Neural cell (in vitro differentiated cells): ENCODE data around the gene NME3.

ENCODE experiments used
- CTCF ChIP-seq: fragments of 450-650 bp; IDR thresholded peaks from 2 replicates; pipeline ENCODE4 v1.5.1; 2014; ENCODE audit warnings: antibody characterized with exemption, mild to moderate bottlenecking, moderate library complexity; ENCODE audit not compliant: poor library complexity, severe bottlenecking
- EP300 ChIP-seq: fragments of 450-650 bp; conservative IDR thresholded peaks from 2 replicates; pipeline ENCODE4 v1.6.1; 2014; ENCODE audit warnings: antibody characterized with exemption, mild to moderate bottlenecking, moderate library complexity; ENCODE audit not compliant: poor library complexity, severe bottlenecking
- EZH2 ChIP-seq: fragments of 200-600, 300-800 bp; shearing (Covaris generic), sonication (generic); IDR thresholded peaks from 2 replicates; pipeline ENCODE4 v1.6.1; 2014; ENCODE audit warnings: antibody characterized with exemption, low read length, borderline replicate concordance, mild to moderate bottlenecking; ENCODE audit not compliant: insufficient read depth, poor library complexity, severe bottlenecking
- MXI1 ChIP-seq: fragments of 450-650 bp; conservative IDR thresholded peaks from 2 replicates; pipeline ENCODE4 v1.6.1; 2014; ENCODE audit warnings: antibody characterized with exemption, mild to moderate bottlenecking; ENCODE audit not compliant: poor library complexity, severe bottlenecking
- POLR2AphosphoS5 ChIP-seq: IDR thresholded peaks from 2 replicates; pipeline ENCODE4 v1.6.1; 2012
- RAD21 ChIP-seq: fragments of 450-650 bp; conservative IDR thresholded peaks from 2 replicates; pipeline ENCODE4 v1.6.1; 2014; ENCODE audit warnings: antibody characterized with exemption, mild to moderate bottlenecking, moderate library complexity
- SMC3 ChIP-seq: fragments of 450-650 bp; conservative IDR thresholded peaks from 2 replicates; pipeline ENCODE4 v1.6.1; 2014; ENCODE audit warnings: antibody characterized with exemption, mild to moderate bottlenecking, moderate library complexity; ENCODE audit not compliant: poor library complexity

DNA sequence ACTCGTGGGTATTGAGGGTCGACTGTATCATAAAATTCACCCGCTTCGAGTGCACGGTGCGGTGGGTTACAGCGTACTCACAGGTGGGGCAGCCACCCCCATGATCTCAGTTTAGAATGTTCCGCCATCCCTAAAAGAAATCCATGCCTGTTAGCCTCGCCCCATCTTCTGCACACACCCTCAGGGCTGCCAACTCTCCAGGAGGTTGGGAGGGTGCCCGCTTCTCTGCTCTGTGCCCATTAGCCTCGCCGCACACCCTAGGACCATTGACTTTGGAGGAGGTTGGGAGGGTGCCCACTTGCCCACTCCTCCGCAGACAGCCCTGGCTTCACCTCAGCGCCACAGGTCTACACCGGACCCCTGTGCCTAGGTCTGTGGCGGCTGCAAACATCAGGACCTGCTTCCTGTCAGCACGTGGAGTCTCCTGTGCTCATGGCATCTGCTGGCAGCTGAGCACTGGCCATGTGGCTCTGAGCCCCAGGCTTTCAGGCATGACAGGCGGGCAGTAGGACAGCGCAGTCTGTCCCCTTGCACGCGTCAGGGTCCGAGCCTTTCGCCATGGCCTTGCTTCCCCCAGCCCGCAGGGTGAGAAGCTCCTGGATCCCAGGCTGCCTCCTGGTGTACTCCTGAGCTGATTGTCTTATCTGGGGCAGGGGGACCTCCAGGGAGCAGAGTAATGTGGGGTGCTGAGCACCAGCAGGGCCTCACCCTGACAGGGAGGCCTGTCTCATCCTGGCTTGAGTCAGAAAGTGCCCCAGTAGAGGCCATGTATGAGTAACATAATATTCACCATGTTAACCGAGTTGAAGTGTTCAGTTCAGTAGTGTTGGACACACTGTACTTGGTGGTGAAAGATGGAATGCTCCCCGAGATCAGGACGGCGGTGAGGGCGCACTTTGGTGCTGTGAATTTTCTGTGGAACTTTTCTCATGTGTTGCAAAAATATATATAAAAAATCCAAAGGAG, 21.9 kb downstream of the NME3 start:
- TF ChIP-seq CTCF, result no peak
- TF ChIP-seq POLR2AphosphoS5, result no peak
- TF ChIP-seq EZH2, result no peak
- TF ChIP-seq MXI1, result no peak
- no peak for TF ChIP-seq EP300
- TF ChIP-seq SMC3, result no peak
- TF ChIP-seq RAD21, result no peak
